Endothelial cell (in vitro differentiated cells): ENCODE measurements around the gene AIRE. TPM values are rescaled to one million over a fixed set of nuclear protein-coding genes. Genes with fewer than 3 reads are reported as not detected.
A peak's percentile ranks its signal among the peaks of the same experiment; 100 is the strongest.

Experiments used
- DNase-seq: peaks from one replicate; pipeline ENCODE4 v3.0.0; 2021; ENCODE audit warnings: low spot score
- H3K27ac Mint-ChIP-seq: one replicate; pipeline ENCODE4 v1.8.0; 2021; ENCODE audit warnings: mixed read lengths, inconsistent platforms; ENCODE audit not compliant: unreplicated experiment
- H3K27me3 Mint-ChIP-seq: one replicate; pipeline ENCODE4 v1.8.0; 2021; ENCODE audit warnings: mild to moderate bottlenecking, moderate library complexity, mixed read lengths, inconsistent platforms; ENCODE audit not compliant: unreplicated experiment
- H3K36me3 Mint-ChIP-seq: one replicate; pipeline ENCODE4 v1.8.0; 2021; ENCODE audit warnings: mild to moderate bottlenecking, low read depth, mixed read lengths, inconsistent platforms; ENCODE audit not compliant: unreplicated experiment
- H3K4me1 Mint-ChIP-seq: one replicate; pipeline ENCODE4 v1.8.0; 2021; ENCODE audit warnings: mild to moderate bottlenecking, mixed read lengths, inconsistent platforms; ENCODE audit not compliant: unreplicated experiment
- H3K4me3 Mint-ChIP-seq: one replicate; pipeline ENCODE4 v1.8.0; 2021; ENCODE audit warnings: mild to moderate bottlenecking, mixed read lengths, inconsistent platforms; ENCODE audit not compliant: unreplicated experiment
- H3K9me3 Mint-ChIP-seq: one replicate; pipeline ENCODE4 v1.8.0; 2021; ENCODE audit warnings: mixed read lengths, inconsistent platforms; ENCODE audit not compliant: unreplicated experiment
- total RNA-seq: library from RNA; stranded (reverse); fragmentation: NEBNext Ultra II Directional; extraction: Animal tissue kit (Norgen Biotek cat#: 25700); gene quantifications from one replicate; pipeline ENCODE4 v1.2.1, GENCODE V29; 2021; ENCODE audit not compliant: unreplicated experiment
- TF ChIP-seq, protein P1 (sequence below): fragments of 200-600 bp; sonication (generic); IDR thresholded peaks from one replicate; pipeline ENCODE4 v1.5.0; 2021; ENCODE audit warnings: antibody characterized with exemption; ENCODE audit not compliant: unreplicated experiment

The AIRE gene
- total RNA-seq, 1 donor from 2014 or later, result not detected

DNA sequence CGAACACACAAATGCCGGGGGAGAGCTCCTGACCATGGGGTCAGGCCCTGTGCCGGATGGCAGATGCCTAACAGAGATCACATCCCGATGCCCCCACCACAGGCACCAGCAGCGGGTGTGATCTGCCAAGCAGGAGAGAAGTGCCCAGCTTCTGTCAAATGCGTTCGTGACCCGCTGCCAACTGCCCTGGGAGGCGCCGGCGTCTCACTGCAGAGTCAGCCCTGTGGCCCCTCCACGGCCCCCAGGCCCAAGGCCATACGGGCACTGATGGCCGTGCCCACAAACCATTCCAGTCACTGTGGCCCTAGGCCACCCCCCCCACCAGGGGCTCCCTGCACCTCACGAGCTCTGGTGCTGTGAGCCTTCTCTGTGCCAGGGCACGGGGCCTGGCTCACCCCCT is 45.5 kb downstream of the AIRE start:
- H3K27ac Mint-ChIP-seq, result no peak overlapping the region
- no peak overlapping the region for H3K4me3 Mint-ChIP-seq
- H3K4me1 Mint-ChIP-seq, result no peaks in the 10 kb centered on the region
- no peaks in the 10 kb centered on the region for H3K9me3 Mint-ChIP-seq
- TF ChIP-seq, protein P1, sequence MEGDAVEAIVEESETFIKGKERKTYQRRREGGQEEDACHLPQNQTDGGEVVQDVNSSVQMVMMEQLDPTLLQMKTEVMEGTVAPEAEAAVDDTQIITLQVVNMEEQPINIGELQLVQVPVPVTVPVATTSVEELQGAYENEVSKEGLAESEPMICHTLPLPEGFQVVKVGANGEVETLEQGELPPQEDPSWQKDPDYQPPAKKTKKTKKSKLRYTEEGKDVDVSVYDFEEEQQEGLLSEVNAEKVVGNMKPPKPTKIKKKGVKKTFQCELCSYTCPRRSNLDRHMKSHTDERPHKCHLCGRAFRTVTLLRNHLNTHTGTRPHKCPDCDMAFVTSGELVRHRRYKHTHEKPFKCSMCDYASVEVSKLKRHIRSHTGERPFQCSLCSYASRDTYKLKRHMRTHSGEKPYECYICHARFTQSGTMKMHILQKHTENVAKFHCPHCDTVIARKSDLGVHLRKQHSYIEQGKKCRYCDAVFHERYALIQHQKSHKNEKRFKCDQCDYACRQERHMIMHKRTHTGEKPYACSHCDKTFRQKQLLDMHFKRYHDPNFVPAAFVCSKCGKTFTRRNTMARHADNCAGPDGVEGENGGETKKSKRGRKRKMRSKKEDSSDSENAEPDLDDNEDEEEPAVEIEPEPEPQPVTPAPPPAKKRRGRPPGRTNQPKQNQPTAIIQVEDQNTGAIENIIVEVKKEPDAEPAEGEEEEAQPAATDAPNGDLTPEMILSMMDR, result no peak
- peaks cover 18% of the 10 kb centered on the region for H3K27me3 Mint-ChIP-seq
- H3K36me3 Mint-ChIP-seq, result peaks cover 3% of the 10 kb centered on the region
- DNase-seq, result no peak

GRCh38 chr21:44331650-44332307 is 46.1 kb downstream of the AIRE start:
- no peaks in the 10 kb centered on the region for H3K9me3 Mint-ChIP-seq
- H3K4me3 Mint-ChIP-seq, result no peak overlapping the region
- peaks cover 18% of the 10 kb centered on the region for H3K27me3 Mint-ChIP-seq
- TF ChIP-seq, protein P1, result no peak
- no peaks in the 10 kb centered on the region for H3K4me1 Mint-ChIP-seq
- H3K27ac Mint-ChIP-seq, result peak overlapping the region; percentile 26
- DNase-seq, result no peak
- H3K36me3 Mint-ChIP-seq, result peaks cover 3% of the 10 kb centered on the region

DNA sequence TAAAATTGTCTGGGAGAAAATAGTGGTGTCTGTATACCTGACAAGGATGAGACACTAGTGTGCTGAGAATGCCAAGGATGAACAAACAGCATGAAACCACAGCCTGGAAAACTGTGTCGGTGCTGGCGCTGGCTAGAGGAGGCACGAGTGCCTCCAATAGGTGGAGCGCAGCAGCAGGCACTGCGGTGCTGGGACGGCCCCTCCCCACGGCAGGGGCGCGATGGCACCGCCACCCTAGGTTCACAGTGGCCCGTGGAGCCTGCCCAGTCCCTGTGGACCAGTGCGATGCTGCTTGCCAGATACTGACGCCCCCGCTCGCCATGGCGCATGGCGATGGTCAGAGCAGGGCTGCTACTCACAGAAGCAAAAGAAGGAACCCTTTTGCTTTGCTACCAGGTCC is 46.7 kb downstream of the AIRE start:
- Mint-ChIP-seq H3K27me3 (peaks cover 18% of the 10 kb centered on the region), H3K4me3 (no peak overlapping the region), H3K36me3 (peaks cover 3% of the 10 kb centered on the region), H3K27ac (no peak overlapping the region), H3K9me3 (no peaks in the 10 kb centered on the region), H3K4me1 (no peaks in the 10 kb centered on the region)
- TF ChIP-seq, protein P1, result no peak
- no peak for DNase-seq

GRCh38 chr21:44332965-44333364 is 47.3 kb downstream of the AIRE start:
- Mint-ChIP-seq H3K27me3 (peaks cover 18% of the 10 kb centered on the region), H3K4me1 (peaks cover 2% of the 10 kb centered on the region), H3K9me3 (no peaks in the 10 kb centered on the region), H3K27ac (no peak overlapping the region), H3K4me3 (no peak overlapping the region), H3K36me3 (peaks cover 3% of the 10 kb centered on the region)
- no peak for DNase-seq
- TF ChIP-seq, protein P1, result no peak

DNA sequence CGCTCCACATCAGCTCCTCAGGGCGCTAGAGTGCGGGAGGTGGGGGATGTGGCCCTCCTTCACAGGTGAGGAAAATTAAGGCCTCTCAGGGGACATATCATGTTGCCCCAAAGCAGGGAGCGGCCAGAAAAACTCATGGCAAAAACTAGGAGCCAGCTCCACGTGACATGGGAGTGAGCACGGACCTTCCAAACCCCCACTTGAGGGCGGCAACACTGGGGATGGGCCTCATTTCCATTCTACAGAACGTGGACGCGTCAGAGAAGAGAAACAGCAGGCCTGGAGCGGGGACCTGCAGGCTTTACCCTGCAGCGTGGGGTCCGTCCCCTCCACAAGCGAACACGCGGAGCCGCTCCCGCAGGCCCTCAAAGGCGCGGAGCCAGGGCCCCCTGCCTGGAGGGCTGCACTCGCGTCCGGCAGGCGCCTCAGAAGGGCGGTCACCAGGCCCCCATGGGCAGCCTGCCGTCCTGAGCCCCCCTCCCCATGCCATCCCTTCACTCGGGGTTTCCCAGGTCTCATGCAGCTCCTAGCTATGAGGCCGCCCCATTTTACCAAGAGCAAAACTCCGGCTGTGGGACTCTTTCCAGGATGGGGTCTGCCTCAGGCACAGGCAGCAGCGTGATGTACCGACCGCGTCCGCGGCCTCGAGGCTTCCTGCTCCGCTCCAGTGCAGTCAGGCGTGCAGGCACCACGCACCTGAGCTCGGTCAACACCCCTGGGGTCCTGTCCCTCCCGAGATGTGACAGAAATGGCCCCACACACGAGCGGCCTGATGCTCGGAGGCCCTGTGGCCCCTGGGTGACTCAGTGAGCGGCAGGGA is 48.0 kb downstream of the AIRE start:
- Mint-ChIP-seq H3K9me3 (no peaks in the 10 kb centered on the region), H3K4me3 (no peak overlapping the region), H3K27me3 (peaks cover 13% of the 10 kb centered on the region), H3K36me3 (no peaks in the 10 kb centered on the region), H3K4me1 (peaks cover 2% of the 10 kb centered on the region), H3K27ac (no peak overlapping the region)
- no peak for DNase-seq
- TF ChIP-seq, protein P1, result no peak
